ENCODE measurements around the gene CHL1.
A peak's percentile ranks its signal among the peaks of the same experiment; 100 is the strongest.

CHL1 gene

DNA sequence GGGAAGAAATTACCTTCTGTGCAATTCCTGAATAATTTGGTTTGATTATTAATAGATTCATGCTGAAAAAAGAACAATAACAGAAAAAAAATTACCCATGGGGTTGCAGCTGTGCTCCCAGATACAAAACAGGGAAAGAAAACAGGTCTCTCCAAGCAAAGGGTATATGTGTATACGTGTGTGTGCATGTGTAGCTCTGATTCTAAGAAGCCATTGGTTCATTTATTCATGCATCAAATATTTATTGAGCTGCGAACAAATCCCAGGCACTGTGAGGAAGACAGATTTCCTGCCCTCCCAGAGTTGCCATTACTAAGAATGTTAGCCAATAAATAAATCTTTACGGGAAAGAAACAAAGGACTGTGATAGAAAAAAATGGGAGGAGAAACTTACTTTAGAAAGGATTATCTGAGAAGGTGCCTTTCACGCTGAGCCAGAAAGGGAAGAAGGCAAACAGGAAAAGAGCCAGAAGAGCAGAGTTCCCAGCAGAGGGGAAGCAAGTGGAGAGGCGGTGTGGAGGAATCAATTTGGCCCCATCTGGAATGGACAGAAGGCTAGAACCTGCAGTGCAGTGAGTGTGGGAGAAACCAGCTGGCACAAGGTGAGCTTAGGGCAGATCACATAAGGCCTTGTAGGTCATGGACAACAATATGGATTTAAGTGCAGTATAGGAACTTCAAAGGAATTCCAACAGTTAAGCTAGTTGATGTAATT, 20.7 kb downstream of the CHL1 start:
- DNase-seq (ENCODE audit: low spot score), result peak; percentile 69

DNA sequence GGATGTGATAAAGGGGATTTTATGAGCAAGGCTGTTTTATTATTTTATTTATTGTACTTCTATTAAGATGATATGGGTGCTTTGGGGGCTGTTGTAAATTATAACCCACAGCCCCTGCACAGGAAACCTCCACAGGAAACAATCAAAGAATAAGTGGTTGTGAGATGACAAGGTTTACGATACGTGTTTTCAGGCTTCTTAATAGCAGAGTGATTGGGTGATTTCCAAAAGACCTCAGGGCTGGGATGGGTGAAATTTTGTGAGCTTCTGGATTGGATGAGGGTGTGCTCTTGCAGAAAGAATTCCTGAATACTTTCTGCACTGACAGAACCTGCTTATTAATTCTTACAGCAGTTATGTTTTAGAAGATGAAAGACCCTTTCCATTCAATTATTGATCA, 21.4 kb downstream of the CHL1 start:
- no peak for DNase-seq (ENCODE audit: low spot score)

- no peak for DNase-seq (ENCODE audit: low spot score)
Observed at GRCh38 chr3:228442-229182, 32.0 kb downstream of the CHL1 start.

DNA sequence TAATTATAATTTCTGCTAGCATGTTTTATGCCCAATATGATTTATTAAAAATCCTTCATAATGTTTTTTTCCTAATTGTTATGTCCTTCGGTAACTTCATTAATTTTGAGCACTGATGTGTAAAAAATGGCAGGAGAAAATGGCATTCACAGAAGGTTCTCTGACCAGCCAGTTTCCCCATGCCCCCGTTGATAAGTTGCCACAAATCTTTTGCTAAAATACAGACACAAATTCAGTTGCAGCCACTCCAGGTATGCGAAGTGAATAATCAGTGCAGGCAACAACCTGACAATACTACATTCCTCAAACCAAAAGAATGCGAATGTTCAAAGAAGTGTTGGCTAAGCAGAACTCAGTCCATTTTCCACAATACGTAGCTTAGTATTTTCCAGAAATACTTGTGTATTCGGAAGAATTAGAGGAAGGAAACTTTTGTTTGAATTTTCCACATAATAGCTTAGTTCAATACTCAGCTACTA, 32.7 kb downstream of the CHL1 start:
- DNase-seq (ENCODE audit: low spot score), result no peak

- no peak for DNase-seq (ENCODE audit: low spot score)
Observed at GRCh38 chr3:236881-237280, 40.3 kb downstream of the CHL1 start.

GRCh38 chr3:242602-243355, 46.2 kb downstream of the CHL1 start:
- DNase-seq (ENCODE audit: low spot score), result no peak

- peak; percentile 74 for DNase-seq (ENCODE audit: low spot score)
Observed at GRCh38 chr3:243356-243725, 46.8 kb downstream of the CHL1 start.

DNA sequence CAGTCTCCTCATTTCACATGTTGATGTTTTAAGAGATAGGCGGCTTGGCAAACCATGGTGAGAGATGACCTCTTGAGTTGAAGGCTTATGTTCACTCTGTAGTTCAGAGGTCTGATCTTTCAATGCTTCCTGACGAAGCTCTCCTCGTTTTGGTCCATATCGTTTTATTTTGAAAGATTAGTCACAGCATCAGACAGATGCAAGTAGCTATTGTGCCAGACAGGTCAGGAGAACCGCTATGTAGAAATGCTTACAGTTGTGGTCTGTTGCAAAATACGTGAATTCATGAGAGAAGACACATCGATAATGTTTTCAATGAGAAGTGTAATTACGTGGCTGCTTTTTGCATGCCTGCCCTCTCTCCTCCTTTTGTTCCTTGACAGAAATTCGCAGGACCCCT, 47.5 kb downstream of the CHL1 start:
- DNase-seq (ENCODE audit: low spot score), result no peak

DNA sequence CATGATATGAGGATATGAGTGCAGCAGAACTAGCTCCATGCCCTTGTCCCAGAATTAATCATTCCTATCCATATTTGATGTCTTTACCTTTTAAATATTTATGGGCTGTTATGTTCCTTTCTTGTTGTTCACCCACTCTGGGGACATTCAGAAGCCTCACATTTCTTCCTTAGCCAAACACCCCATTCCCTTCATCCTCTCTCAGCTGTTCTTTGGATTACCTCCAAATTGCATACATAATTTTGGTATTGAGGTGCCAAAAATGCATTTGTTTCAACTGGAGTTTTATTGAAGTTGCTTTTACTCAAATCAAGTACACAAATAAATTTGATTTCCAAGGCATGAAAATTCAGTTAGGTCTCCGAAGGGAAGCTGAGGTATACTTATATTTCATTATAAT, 51.4 kb downstream of the CHL1 start:
- DNase-seq (ENCODE audit: low spot score), result no peak

DNA sequence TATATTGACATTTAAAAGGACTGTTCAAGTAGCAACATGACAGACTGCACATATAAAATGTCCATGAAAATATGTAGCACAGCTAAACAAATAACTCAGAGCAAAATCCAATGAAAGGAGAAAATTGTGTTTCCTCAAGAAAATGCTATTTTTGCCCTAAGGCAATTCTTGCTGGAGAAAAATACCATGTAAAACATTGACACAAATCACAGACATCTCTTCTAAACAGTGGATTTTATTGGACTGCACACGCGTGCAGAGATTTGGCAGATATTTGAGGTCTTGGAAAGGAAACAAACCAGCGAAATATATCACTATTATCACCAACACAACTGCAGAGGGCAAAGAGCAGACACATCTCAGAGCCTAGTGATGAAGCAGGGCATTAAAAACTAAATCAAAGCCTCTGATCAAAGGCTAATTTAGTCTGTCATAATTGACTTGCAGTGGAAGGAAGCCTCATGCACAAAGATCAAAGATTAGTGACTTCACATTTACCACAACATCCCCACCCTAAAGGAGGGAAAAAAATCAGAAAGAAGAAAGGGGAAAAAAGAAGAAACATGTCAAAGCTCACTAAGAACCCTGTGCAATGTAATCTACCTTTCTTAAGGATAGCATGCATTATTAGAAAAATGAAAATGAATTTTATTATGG, 52.4 kb downstream of the CHL1 start:
- no peak for DNase-seq (ENCODE audit: low spot score)

- no peak for DNase-seq (ENCODE audit: low spot score)
Observed at GRCh38 chr3:249587-250262, 53.2 kb downstream of the CHL1 start.

GRCh38 chr3:256501-256900, 59.9 kb downstream of the CHL1 start:
- DNase-seq (ENCODE audit: low spot score), result no peak

GRCh38 chr3:257826-258225, 61.3 kb downstream of the CHL1 start:
- DNase-seq (ENCODE audit: low spot score), result no peak

DNA sequence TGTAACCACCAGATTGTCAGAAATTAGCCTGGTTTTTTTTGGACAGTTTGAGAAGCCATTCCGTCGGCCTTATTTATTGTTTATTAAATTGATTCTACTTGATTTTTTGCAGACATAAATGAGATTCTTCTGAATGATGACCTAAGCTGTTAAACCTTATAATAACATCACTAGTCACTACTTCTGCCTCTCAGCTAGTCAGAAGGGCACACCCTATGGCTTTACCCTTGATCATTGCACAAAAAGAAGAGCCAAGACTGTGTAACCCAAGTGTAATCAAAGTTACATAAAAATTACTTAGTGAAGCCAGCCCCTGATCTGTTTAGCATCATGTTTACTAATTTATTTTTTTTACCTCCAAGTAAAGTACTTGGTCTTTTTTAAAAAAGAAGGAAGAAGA, 64.3 kb downstream of the CHL1 start:
- no peak for DNase-seq (ENCODE audit: low spot score)

GRCh38 chr3:263393-263792, 66.8 kb downstream of the CHL1 start:
- no peak for DNase-seq (ENCODE audit: low spot score)

DNA sequence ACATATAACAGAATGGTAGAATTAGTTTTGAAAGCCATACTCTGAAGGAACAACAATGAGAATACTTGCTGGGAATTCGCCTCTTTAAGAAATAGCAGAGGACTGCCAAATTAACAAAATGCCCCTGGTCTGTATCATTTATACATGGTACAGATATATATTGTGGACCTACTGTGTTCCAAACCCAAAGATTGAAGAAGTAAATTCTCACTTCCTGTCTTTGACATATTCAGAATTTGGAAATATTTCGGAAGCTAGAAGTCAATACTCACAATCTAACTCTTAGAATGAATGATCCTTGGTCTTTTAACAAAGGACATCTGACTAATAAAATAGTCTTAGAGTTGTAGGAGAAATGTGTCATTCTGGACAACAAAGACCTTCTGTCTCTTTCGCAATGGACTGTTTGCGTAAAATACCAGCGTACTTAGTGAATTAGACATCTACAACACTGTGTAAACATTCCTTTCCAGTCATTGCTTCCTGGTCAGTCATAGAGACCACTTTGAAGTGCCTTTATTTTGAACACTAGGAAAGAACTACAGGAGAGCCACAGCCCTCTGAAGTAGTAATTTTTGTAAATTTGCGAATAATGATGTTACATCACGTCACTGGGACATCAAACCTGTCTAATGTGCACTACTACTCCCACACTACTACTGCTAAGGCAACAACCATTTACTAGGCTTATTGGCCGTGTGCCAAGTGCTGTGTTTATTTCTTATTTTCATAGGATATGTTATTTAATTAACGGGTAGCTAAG, 68.0 kb downstream of the CHL1 start:
- DNase-seq (ENCODE audit: low spot score), result no peak

GRCh38 chr3:267101-267500, 70.5 kb downstream of the CHL1 start:
- DNase-seq (ENCODE audit: low spot score), result no peak

GRCh38 chr3:270688-271087, 74.1 kb downstream of the CHL1 start:
- DNase-seq (ENCODE audit: low spot score), result no peak

- no peak for DNase-seq (ENCODE audit: low spot score)
Observed at GRCh38 chr3:274927-275326, 78.4 kb downstream of the CHL1 start.

- no peak for DNase-seq (ENCODE audit: low spot score)
Observed at GRCh38 chr3:277873-278272, 81.3 kb downstream of the CHL1 start.
